Heart left ventricle (tissue), 13 donors: ENCODE results near the gene STK24.

Experiments used
- POLR2A ChIP-seq, 2 donors: fragments of 450-650 bp; IDR thresholded peaks; one replicate each; pipeline ENCODE4 v1.6.1; 2017; ENCODE audit warnings: antibody characterized with exemption in 2 of 2, mild to moderate bottlenecking in 2 of 2, moderate library complexity in 2 of 2
- TF ChIP-seq, protein P1 (sequence below), 12 donors: fragments of 200-600 bp; sonication (generic) in 4 of 12; IDR thresholded peaks; one replicate each; pipeline versions ENCODE4 v1.5.0 to v1.8.0; 2018 to 2022; ENCODE audit warnings: antibody characterized with exemption in 12 of 12, mild to moderate bottlenecking in 5 of 12
- donor health status: ischemic (EF 13 %, LVEDD 7.1; RV severe dilation, severe dysfunction).
- donor health status: DM: no; HTN: yes; CAD: no.
- donor health status: DM: no; HTN: no; CAD: no.
- donor health status: ischemic (EF 25% LVEDD 6.9; RV normal size, moderate dysfunction).
- donor health status: ischemic (EF 25% LVEDD 5.7; RV mildly dilated, moderate dysfunction).
- donor health status: ischemic (EF 35%, LVEDD 5.7; RV mildly dilated, moderate dysfunction).
- donor health status: nonischemic (EF 11% LVEDD 7.7; RV severe dilation, severe dysfunction).
- donor health status: DM: yes; HTN: yes; CAD: no.
- donor health status: PGD.
- donor health status: ischemic (EF 29% LVEDD 5.4; RV normal size, mild dysfunction).
- donor health status: nonischemic (EF 23%, LVEDD 6.1; RV moderate dilation, normal function).

DNA sequence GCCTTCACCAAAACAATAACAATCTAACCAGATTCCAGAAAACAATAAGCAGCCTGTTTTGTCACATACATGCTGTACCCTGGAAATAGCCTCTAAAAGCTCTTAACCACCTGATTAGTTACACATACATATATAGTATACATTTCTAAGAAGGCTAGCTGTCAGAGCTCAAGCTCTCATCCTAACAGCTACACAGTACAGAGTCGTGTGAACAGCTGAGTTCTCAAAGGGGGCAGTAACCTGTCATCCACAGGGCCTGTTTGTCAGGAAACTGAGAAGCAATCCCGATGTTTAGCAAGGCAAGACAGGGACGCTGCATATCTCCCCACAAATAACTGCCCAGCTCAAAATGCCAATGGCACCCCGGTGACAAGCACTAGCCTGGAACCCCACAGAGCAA lies 56.9 kb downstream of the STK24 start:
- no peak for TF ChIP-seq POLR2A (IDR thresholded peaks at IDR 0.05)
- TF ChIP-seq, protein P1, sequence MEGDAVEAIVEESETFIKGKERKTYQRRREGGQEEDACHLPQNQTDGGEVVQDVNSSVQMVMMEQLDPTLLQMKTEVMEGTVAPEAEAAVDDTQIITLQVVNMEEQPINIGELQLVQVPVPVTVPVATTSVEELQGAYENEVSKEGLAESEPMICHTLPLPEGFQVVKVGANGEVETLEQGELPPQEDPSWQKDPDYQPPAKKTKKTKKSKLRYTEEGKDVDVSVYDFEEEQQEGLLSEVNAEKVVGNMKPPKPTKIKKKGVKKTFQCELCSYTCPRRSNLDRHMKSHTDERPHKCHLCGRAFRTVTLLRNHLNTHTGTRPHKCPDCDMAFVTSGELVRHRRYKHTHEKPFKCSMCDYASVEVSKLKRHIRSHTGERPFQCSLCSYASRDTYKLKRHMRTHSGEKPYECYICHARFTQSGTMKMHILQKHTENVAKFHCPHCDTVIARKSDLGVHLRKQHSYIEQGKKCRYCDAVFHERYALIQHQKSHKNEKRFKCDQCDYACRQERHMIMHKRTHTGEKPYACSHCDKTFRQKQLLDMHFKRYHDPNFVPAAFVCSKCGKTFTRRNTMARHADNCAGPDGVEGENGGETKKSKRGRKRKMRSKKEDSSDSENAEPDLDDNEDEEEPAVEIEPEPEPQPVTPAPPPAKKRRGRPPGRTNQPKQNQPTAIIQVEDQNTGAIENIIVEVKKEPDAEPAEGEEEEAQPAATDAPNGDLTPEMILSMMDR (IDR thresholded peaks at IDR 0.05): no peak
